ENCODE results near the gene KRTAP6-3. TPM values are rescaled to one million over a fixed set of nuclear protein-coding genes. Genes with fewer than 3 reads are reported as not detected.

Gene KRTAP6-3
- total RNA-seq, 1 donor from 2014 or later: not detected

GRCh38 chr21:30623362-30623761 is 31.1 kb downstream of the KRTAP6-3 start:
- FAIRE-seq (no peak), DNase-seq (ENCODE audit: low spot score in 2 of 2) (no peak)

- DNase-seq (ENCODE audit: low spot score in 2 of 2): no peak
- FAIRE-seq: no peak
These were observed 33.4 kb downstream of the KRTAP6-3 start for GRCh38 chr21:30625449-30626165.

GRCh38 chr21:30628109-30628508 is 35.9 kb downstream of the KRTAP6-3 start:
- no peak for FAIRE-seq
- no peak for DNase-seq (ENCODE audit: low spot score in 2 of 2)

- DNase-seq (ENCODE audit: low spot score in 2 of 2) (no peak), FAIRE-seq (no peak)
These were observed 37.0 kb downstream of the KRTAP6-3 start for GRCh38 chr21:30629200-30629599.

- DNase-seq (ENCODE audit: low spot score in 2 of 2) (no peak), FAIRE-seq (no peak)
These were observed 42.7 kb downstream of the KRTAP6-3 start, which contains the start of gene KRTAP20-2 for GRCh38 chr21:30634906-30635305. Gene KRTAP20-2 (plus strand): TSS chr21:30635206. CDS start chr21:30635264, 58 bp downstream.

- FAIRE-seq: no peak
- no peak for DNase-seq (ENCODE audit: low spot score in 2 of 2)
These were observed 46.4 kb downstream of the KRTAP6-3 start for GRCh38 chr21:30638686-30639085.

GRCh38 chr21:30642564-30642963 is 50.3 kb downstream of the KRTAP6-3 start, which contains the start of gene KRTAP20-3:
Gene KRTAP20-3 (plus strand): TSS chr21:30642864.
- FAIRE-seq (no peak), DNase-seq (ENCODE audit: low spot score in 2 of 2) (no peak)

Small RNAs within 50 kb of the gene (small RNA-seq; reads per million reads assigned to genes)
- gene KRTAP20-1 (not detected), gene KRTAP20-3 (not detected), gene KRTAP20-4 (not detected), gene KRTAP22-1 (not detected), gene KRTAP22-2 (not detected)

Other genes with a start within 250 kb of the KRTAP6-3 start
- not detected for gene KRTAP23-1, start 243.8 kb upstream of the KRTAP6-3 start, total RNA-seq
- gene KRTAP13-2, start 220.2 kb upstream of the KRTAP6-3 start, total RNA-seq: not detected
- not detected for gene KRTAP13-1, start 196.4 kb upstream of the KRTAP6-3 start, total RNA-seq
- gene KRTAP13-3, start 166.5 kb upstream of the KRTAP6-3 start, total RNA-seq: not detected
- gene KRTAP13-4, start 162.2 kb upstream of the KRTAP6-3 start, total RNA-seq: not detected
- not detected for gene KRTAP15-1, start 152.2 kb upstream of the KRTAP6-3 start, total RNA-seq
- not detected for gene KRTAP19-1, start 112.1 kb upstream of the KRTAP6-3 start, total RNA-seq
- not detected for gene KRTAP19-2, start 105.0 kb upstream of the KRTAP6-3 start, total RNA-seq
- gene KRTAP19-3, start 100.4 kb upstream of the KRTAP6-3 start, total RNA-seq: not detected
- not detected for gene KRTAP19-4, start 95.3 kb upstream of the KRTAP6-3 start, total RNA-seq
- gene KRTAP19-5, start 90.3 kb upstream of the KRTAP6-3 start, total RNA-seq: not detected
- gene KRTAP19-6, start 50.6 kb upstream of the KRTAP6-3 start, total RNA-seq: not detected
- not detected for gene KRTAP19-7, start 31.1 kb upstream of the KRTAP6-3 start, total RNA-seq
- not detected for gene KRTAP22-2, start 2.0 kb upstream of the KRTAP6-3 start, total RNA-seq
- gene KRTAP6-2, start 6.5 kb downstream of the KRTAP6-3 start, total RNA-seq: not detected
- not detected for gene KRTAP22-1, start 8.6 kb downstream of the KRTAP6-3 start, total RNA-seq
- not detected for gene KRTAP6-1, start 21.5 kb downstream of the KRTAP6-3 start, total RNA-seq
- not detected for gene KRTAP20-1, start 24.0 kb downstream of the KRTAP6-3 start, total RNA-seq
- gene KRTAP20-4, start 28.2 kb downstream of the KRTAP6-3 start, total RNA-seq: not detected
- gene KRTAP20-2, start 42.8 kb downstream of the KRTAP6-3 start, total RNA-seq: not detected
- gene KRTAP20-3, start 50.4 kb downstream of the KRTAP6-3 start, total RNA-seq: not detected
- not detected for gene KRTAP21-3, start 126.3 kb downstream of the KRTAP6-3 start, total RNA-seq
- gene KRTAP21-2, start 154.8 kb downstream of the KRTAP6-3 start, total RNA-seq: not detected
- not detected for gene KRTAP21-1, start 163.0 kb downstream of the KRTAP6-3 start, total RNA-seq
- gene KRTAP8-1, start 220.8 kb downstream of the KRTAP6-3 start, total RNA-seq: not detected
- gene KRTAP7-1, start 237.3 kb downstream of the KRTAP6-3 start, total RNA-seq: not detected